Lung (tissue), 12 donors: ENCODE measurements around the gene NELL2. TPM values are rescaled to one million over a fixed set of nuclear protein-coding genes. Genes with fewer than 3 reads are reported as not detected.

Source experiments
- ATAC-seq: fragments of 200-7000 bp; cut with Tn5 transposase; one replicate; pipeline ENCODE4 v1.9.1; 2020; ENCODE audit warnings: moderate number of reproducible peaks; ENCODE audit not compliant: insufficient read depth, low FRiP score
- DNase-seq, 3 donors: peaks; one replicate each; pipeline ENCODE4 v3.0.0-alpha.2; 2013 to 2017
- H3K27ac ChIP-seq, 2 donors: one replicate each; pipeline ENCODE4 v1.5.1; 2013; ENCODE audit warnings: mild to moderate bottlenecking in 2 of 2, moderate library complexity in 2 of 2, control low read depth in 1 of 2, inconsistent platforms in 1 of 2, low read depth in 1 of 2, low read length in 1 of 2
- H3K27me3 ChIP-seq, 3 donors: one replicate each; pipeline ENCODE4 v1.5.1; 2013; ENCODE audit warnings: low read length in 2 of 3; ENCODE audit not compliant: control insufficient read depth in 3 of 3, insufficient read depth in 3 of 3
- H3K36me3 ChIP-seq, 4 donors: one replicate each; pipeline ENCODE4 v1.5.1; 2013; ENCODE audit warnings: low read length in 4 of 4, mild to moderate bottlenecking in 1 of 4, moderate library complexity in 1 of 4; ENCODE audit not compliant: control insufficient read depth in 4 of 4, insufficient read depth in 4 of 4
- H3K4me1 ChIP-seq, 5 donors: one replicate each; pipeline ENCODE4 v1.5.1; 2013; ENCODE audit warnings: low read length in 5 of 5, mild to moderate bottlenecking in 2 of 5, moderate library complexity in 1 of 5; ENCODE audit not compliant: control insufficient read depth in 5 of 5, insufficient read depth in 5 of 5
- H3K4me3 ChIP-seq: one replicate; pipeline ENCODE4 v1.5.1; 2013; ENCODE audit warnings: mild to moderate bottlenecking, control low read depth, moderate library complexity
- H3K9ac ChIP-seq, 2 donors: one replicate each; pipeline ENCODE4 v1.5.1; 2013; ENCODE audit warnings: low read length in 2 of 2, control low read depth in 1 of 2; ENCODE audit not compliant: insufficient read depth in 1 of 2
- H3K9me3 ChIP-seq, 4 donors: one replicate each; pipeline ENCODE4 v1.5.1; 2013; ENCODE audit warnings: low read length in 3 of 4, mild to moderate bottlenecking in 1 of 4, moderate library complexity in 1 of 4; ENCODE audit not compliant: control insufficient read depth in 4 of 4, insufficient read depth in 3 of 4
- CTCF ChIP-seq: IDR thresholded peaks from 2 replicates; pipeline ENCODE4 v1.5.1; 2012; ENCODE audit warnings: mild to moderate bottlenecking; ENCODE audit errors: control extremely low read depth, extremely low read depth
- WGBS, 2 donors: extraction: QIAGEN DNeasy Blood & Tissue Kit; methylation state at CpG; one replicate each; pipeline ENCODE4 v1.1.7; 2013; 5-methylcytosine and 5-hydroxymethylcytosine counted together
- polyA plus RNA-seq, 2 donors: library from polyadenylated mRNA; stranded (reverse); fragments of 200-250 nt; gene quantifications; one replicate each; pipeline ENCODE4 v1.2.1, GENCODE V29; 2013
- total RNA-seq, 2 donors: library from RNA; depleted of rRNA in 1 of 2; stranded (reverse); fragments of >200 nt in 1 of 2; gene quantifications; one replicate each; pipeline ENCODE4 v1.2.1, GENCODE V29; 2014 to 2021
- donor health status: control.
- donor health status: control.
- donor health status: Bipolar disorder and iron deficiency.
- donor health status: healthy.
- donor health status: DM: yes; HTN: yes; CAD: no.

The NELL2 gene
- total and polyA plus RNA-seq, 4 donors, result 2.2 to 15.9 (median 8.6) TPM

GRCh38 chr12:44503329-44503728, 372.8 kb downstream of the NELL2 start:
- ATAC-seq (no peak), DNase-seq (no peak)
- Histone ChIP-seq H3K9ac (no peak overlapping the region), H3K27ac (no peak overlapping the region), H3K27me3 (no peaks in the 10 kb centered on the region), H3K4me1 (no peaks in the 10 kb centered on the region), H3K4me3 (no peak overlapping the region), H3K9me3 (peaks cover 0 to 6% (median 0%) of the 10 kb centered on the region in 4 donors), H3K36me3 (no peaks in the 10 kb centered on the region)
- TF ChIP-seq CTCF, result no peak

GRCh38 chr12:44502681-44503080, 373.4 kb downstream of the NELL2 start:
- no peaks in the 10 kb centered on the region for H3K27me3 ChIP-seq
- ATAC-seq, result no peak
- H3K36me3 ChIP-seq, result no peaks in the 10 kb centered on the region
- no peak overlapping the region for H3K27ac ChIP-seq
- TF ChIP-seq CTCF, result no peak
- DNase-seq, result no peak
- 87 to 90% methylated on average over 14 of the region's 14 CpGs for WGBS, 2 donors
- H3K9ac ChIP-seq, result no peak overlapping the region
- H3K4me1 ChIP-seq, result no peaks in the 10 kb centered on the region
- H3K4me3 ChIP-seq, result no peak overlapping the region
- H3K9me3 ChIP-seq, result peaks cover 0 to 6% (median 0%) of the 10 kb centered on the region in 4 donors

GRCh38 chr12:44500423-44500822, 375.7 kb downstream of the NELL2 start:
- Histone ChIP-seq H3K4me3 (no peak overlapping the region), H3K9me3 (peaks cover 0 to 6% (median 0%) of the 10 kb centered on the region in 4 donors), H3K36me3 (no peaks in the 10 kb centered on the region), H3K27me3 (no peaks in the 10 kb centered on the region), H3K27ac (no peak overlapping the region), H3K9ac (no peak overlapping the region), H3K4me1 (no peaks in the 10 kb centered on the region)
- TF ChIP-seq CTCF, result no peak
- ATAC-seq (no peak), DNase-seq (no peak)
- 97% methylated on average over 24 of the region's 24 CpGs for WGBS, 2 donors

GRCh38 chr12:44497044-44497443, 379.1 kb downstream of the NELL2 start:
- no peak for DNase-seq
- Histone ChIP-seq H3K27me3 (no peaks in the 10 kb centered on the region), H3K9ac (no peak overlapping the region), H3K4me3 (no peak overlapping the region), H3K27ac (no peak overlapping the region), H3K4me1 (no peaks in the 10 kb centered on the region), H3K36me3 (no peaks in the 10 kb centered on the region), H3K9me3 (peaks cover 0 to 12% (median under 1%) of the 10 kb centered on the region in 4 donors)
- 76 to 91% methylated on average over 1 of the region's 1 CpG for WGBS, 2 donors
- TF ChIP-seq CTCF, result no peak
- ATAC-seq, result no peak
